ENCODE results near the gene NCOR1.
"Not testable (repeated sequence)": the region's sequence is repeated elsewhere in the genome, so short reads cannot be mapped to it uniquely, and the experiment has no call there.

The NCOR1 gene

GRCh38 chr17:16145319-16145890 lies 69.9 kb downstream of the NCOR1 start:
- DNase-seq, result not testable (repeated sequence)

GRCh38 chr17:16141685-16142084 lies 73.6 kb downstream of the NCOR1 start:
- DNase-seq, result no peak

DNA sequence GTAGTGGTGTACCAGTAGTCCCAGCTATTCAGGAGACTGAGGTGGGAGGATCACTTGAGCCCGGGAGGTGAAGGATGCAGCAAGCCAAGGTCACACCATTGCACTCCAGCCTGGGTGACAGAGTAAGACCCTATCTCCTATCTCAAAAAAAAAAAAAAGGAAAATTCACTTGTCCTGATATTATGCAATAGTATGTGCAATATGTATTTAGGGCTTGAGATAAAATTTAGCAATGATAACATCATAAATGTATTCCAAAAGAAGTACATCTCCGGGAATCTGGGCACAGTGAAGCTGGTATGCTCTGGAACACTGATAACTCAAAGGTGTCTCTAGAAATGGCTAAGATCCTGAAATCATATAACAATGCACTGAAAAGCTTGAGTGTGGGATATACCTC lies 74.5 kb downstream of the NCOR1 start:
- no peak for DNase-seq

DNA sequence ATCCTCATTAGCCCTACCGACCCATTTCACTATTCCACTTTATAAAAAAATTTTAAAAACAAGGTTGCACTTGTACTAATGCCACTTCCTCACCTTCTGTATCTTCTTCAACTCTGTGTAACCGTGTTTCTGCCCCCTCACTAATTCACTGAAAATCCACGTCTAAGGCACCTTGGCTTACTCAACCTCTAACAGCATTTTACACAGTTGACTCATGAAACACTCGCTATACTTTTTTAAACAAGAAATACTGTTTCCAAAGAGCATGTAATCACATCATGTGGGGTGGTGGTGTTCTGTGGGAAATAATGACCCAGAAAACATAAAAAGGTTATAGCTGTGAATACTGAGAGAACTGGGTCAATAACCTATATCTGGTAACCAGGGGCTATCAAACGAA lies 79.9 kb downstream of the NCOR1 start:
- DNase-seq, result no peak

DNA sequence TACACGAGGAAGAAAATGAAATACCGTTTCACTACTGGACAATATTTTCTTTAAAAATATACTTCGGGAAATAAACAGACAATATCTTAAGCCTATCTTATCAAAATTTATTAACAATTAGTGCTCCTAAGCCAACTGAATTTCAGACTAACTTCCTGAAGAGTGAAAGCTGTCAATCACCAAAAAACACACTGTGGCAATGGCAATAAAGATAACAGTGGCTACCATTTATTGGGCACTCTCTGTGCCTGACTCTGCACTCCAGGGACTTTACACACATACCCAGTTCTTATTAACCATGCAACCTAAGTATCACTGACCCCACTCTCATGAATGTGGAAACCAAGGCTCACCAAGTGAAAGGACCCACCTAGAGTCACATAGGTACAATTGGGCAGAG lies 83.7 kb downstream of the NCOR1 start:
- no peak for DNase-seq

GRCh38 chr17:16129441-16130205 lies 85.7 kb downstream of the NCOR1 start:
- DNase-seq, result no peak

GRCh38 chr17:16123531-16123930 lies 91.8 kb downstream of the NCOR1 start:
- no peak for DNase-seq

GRCh38 chr17:16122697-16123434 lies 92.5 kb downstream of the NCOR1 start:
- no peak for DNase-seq

GRCh38 chr17:16121915-16122314 lies 93.4 kb downstream of the NCOR1 start:
- no peak for DNase-seq

- DNase-seq, result no peak
Observed at GRCh38 chr17:16120937-16121336, 94.4 kb downstream of the NCOR1 start.

DNA sequence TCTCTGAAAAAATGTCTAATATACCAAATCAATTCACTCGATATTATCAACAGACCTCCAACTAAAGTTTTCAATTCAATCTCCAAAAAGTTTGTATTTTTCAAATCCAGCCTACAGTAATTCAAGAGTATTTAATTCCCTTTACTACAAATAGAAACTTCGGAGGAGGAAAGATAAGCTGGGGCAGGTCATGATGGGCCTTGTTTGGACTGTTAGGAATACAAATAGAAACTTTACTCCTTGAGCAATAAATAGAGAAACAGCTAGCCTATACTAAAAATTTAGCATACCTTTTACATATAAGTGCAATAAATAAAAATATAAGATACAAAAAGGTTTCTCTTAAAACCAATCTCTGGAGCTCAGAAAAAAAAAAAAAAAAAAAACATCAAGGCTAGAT lies 98.2 kb downstream of the NCOR1 start:
- DNase-seq, result no peak

- DNase-seq, result not testable (repeated sequence)
Observed at GRCh38 chr17:16115077-16115698, 100.1 kb downstream of the NCOR1 start.

GRCh38 chr17:16108871-16109270 lies 106.5 kb downstream of the NCOR1 start:
- DNase-seq, result no peak

GRCh38 chr17:16108386-16108785 lies 106.9 kb downstream of the NCOR1 start:
- no peak for DNase-seq

- no peak for DNase-seq
Observed at GRCh38 chr17:16107165-16107770, 108.1 kb downstream of the NCOR1 start.

DNA sequence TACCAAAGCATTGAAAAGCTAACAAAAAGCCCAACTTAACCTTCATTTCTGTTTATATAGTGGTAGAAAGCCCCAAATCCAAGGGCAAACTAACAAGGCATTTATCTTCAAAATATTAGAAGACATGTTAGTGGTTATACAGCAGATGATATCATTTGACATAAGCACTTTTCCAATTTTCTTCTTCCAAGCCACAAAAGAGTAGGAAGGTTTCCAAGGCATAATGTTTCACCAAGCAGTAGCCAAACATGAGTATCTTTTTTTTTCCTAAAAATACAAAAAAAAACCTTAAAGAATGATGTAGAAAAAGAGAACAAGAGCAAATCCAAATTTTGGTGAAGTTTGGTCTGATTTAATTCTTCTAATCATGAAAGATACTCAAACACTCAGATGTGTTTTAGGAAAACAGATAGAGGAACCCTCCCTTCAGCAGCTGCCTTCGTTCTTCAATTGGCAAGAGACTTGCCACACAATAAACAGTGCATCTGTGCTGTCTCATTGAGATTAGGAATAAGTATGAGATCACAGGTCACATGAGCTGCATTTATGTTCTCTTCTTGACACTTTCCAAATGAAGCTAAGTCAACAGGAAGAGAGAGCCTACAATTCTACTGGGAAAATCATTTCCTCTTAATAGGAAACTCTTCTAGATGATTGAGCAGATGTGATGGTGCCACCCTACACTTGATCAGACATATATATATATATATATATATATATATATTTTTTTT lies 109.0 kb downstream of the NCOR1 start:
- DNase-seq, result no peak

- DNase-seq, result no peak
Observed at GRCh38 chr17:16104189-16104588, 111.1 kb downstream of the NCOR1 start.

- no peak for DNase-seq
Observed at GRCh38 chr17:16101440-16101839, 113.9 kb downstream of the NCOR1 start.

GRCh38 chr17:16100737-16101400 lies 114.5 kb downstream of the NCOR1 start:
- no peak for DNase-seq

- no peak for DNase-seq
Observed at GRCh38 chr17:16091773-16092172, 123.6 kb downstream of the NCOR1 start.

GRCh38 chr17:16086957-16087356 lies 128.4 kb downstream of the NCOR1 start:
- DNase-seq, result no peak
